Common myeloid progenitor, CD34-positive (primary cell): ENCODE data around the gene ZKSCAN3.
"Not testable (repeated sequence)": the region's sequence is repeated elsewhere in the genome, so short reads cannot be mapped to it uniquely, and the experiment has no call there.

Experiments
- CTCF ChIA-PET: fragments of 350-600 bp; sonication (Branson Sonifier 250); formaldehyde crosslinking; loops from one replicate; lab custom pipeline; 2021; ENCODE audit warnings: antibody characterized with exemption; lab: Charles Lee
- POLR2A ChIA-PET: fragments of 350-600 bp; sonication (Branson Sonifier 250); formaldehyde crosslinking; loops from one replicate; lab custom pipeline; 2021; ENCODE audit warnings: antibody characterized with exemption; lab: Charles Lee
- DNase-seq, 3 donors: peaks; one replicate each; pipeline versions ENCODE4 v3.0.0 to v3.0.0-alpha.2; 2013
- H3K27ac ChIP-seq, 2 experiments: 1 replicate in 1 of 2; 2 replicates in 1 of 2; pipeline ENCODE4 v1.7.0; 2013; ENCODE audit warnings: inconsistent platforms in 2 of 2, low read length in 2 of 2, mild to moderate bottlenecking in 2 of 2, low read depth in 1 of 2, moderate library complexity in 1 of 2; ENCODE audit not compliant: severe bottlenecking in 2 of 2, insufficient read depth in 1 of 2, poor library complexity in 1 of 2
- H3K27me3 ChIP-seq, 5 experiments: replicated peaks in 2 of 5; 1 replicate in 3 of 5; 2 replicates in 2 of 5; pipeline versions ENCODE4 v1.6.1 to v1.7.0; 2013; ENCODE audit warnings: low read length in 4 of 5, mild to moderate bottlenecking in 2 of 5, moderate library complexity in 2 of 5, inconsistent platforms in 1 of 5; ENCODE audit not compliant: insufficient read depth in 5 of 5, control insufficient read depth in 4 of 5
- H3K36me3 ChIP-seq, 4 experiments: 1 replicate in 2 of 4; 2 replicates in 2 of 4; pipeline versions ENCODE4 v1.6.1 to v1.7.0; 2013; ENCODE audit warnings: low read length in 3 of 4, control low read depth in 1 of 4, mild to moderate bottlenecking in 1 of 4; ENCODE audit not compliant: control insufficient read depth in 4 of 4, insufficient read depth in 4 of 4
- H3K4me1 ChIP-seq, 4 experiments: 1 replicate in 3 of 4; 2 replicates in 1 of 4; pipeline versions ENCODE4 v1.6.1 to v1.7.1; 2013; ENCODE audit warnings: low read length in 3 of 4, mild to moderate bottlenecking in 3 of 4, control low read depth in 1 of 4, inconsistent platforms in 1 of 4, moderate library complexity in 1 of 4; ENCODE audit not compliant: control insufficient read depth in 4 of 4, insufficient read depth in 4 of 4; ENCODE audit errors: control extremely low read depth in 1 of 4
- H3K4me3 ChIP-seq, 7 experiments: 1 replicate in 4 of 7; 2 replicates in 3 of 7; pipeline versions ENCODE4 v1.5.1 to v1.7.0; 2013; ENCODE audit warnings: mild to moderate bottlenecking in 7 of 7, low read length in 6 of 7, moderate library complexity in 6 of 7, inconsistent platforms in 2 of 7, low read depth in 2 of 7, control low read depth in 1 of 7; ENCODE audit not compliant: insufficient read depth in 4 of 7, control insufficient read depth in 1 of 7; ENCODE audit errors: extremely low read depth in 1 of 7
- H3K9me3 ChIP-seq, 5 experiments: 1 replicate in 4 of 5; 2 replicates in 1 of 5; pipeline versions ENCODE4 v1.6.1 to v1.7.1; 2013; ENCODE audit warnings: low read length in 4 of 5, mild to moderate bottlenecking in 2 of 5, inconsistent platforms in 1 of 5, low read depth in 1 of 5, moderate library complexity in 1 of 5; ENCODE audit not compliant: control insufficient read depth in 4 of 5, insufficient read depth in 2 of 5; ENCODE audit errors: control extremely low read depth in 1 of 5
- WGBS: methylation state at CpG from one replicate; pipeline ENCODE4 v1.1.5; 2013; ENCODE audit not compliant: insufficient coverage; 5-methylcytosine and 5-hydroxymethylcytosine counted together

Gene ZKSCAN3

DNA sequence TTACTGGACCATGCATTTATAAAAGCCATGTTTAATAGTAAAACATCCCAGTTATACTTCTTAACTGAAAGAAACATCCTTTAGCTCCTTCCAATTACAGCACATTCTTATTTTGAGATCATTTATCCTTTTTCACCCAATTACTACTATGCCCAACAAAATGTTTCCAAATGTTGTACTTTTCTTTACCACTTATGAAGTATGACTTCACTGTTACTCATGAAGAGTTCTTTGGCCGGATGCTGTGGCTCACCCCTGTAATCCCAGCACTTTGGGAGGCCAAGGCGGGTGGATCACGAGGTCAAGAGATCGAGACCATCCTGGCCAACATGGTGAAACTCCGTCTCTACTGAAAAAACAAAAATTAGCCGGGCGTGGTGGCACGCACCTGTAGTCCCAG, 31.9 kb upstream of the ZKSCAN3 start:
- H3K4me1 ChIP-seq, H3K36me3 ChIP-seq, POLR2A ChIA-PET, H3K4me3 ChIP-seq, H3K27ac ChIP-seq, CTCF ChIA-PET, DNase-seq, H3K27me3 ChIP-seq: not testable (repeated sequence)
- WGBS = 100% methylated on average over 1 of the region's 8 CpGs
- peaks cover 0 to 14% (median 3%) of the 10 kb centered on the region in 5 experiments for H3K9me3 ChIP-seq

DNA sequence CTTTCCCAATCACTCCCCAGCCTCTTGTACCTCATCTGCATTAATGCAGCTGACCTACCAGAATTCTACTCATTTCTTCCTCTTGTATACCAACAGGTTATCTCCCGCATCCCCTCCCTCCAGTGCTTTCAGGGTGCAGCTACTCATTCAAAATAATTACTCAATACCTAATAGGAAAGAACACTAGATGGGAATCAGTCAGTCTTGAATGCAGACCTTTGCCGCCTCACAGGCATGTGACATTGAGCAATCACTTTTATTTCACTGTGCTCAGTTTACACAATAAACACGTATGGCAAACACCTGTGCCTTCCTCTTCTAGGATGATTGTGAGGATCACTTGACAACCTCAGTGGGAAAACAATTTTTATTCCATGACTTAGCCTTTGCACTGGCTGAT, 27.1 kb upstream of the ZKSCAN3 start:
- H3K36me3 ChIP-seq = peaks cover 20 to 48% (median 23%) of the 10 kb centered on the region in 4 experiments
- no peaks in the 10 kb centered on the region for H3K4me1 ChIP-seq
- no peak overlapping the region for H3K27ac ChIP-seq
- 100% methylated on average over 3 of the region's 3 CpGs for WGBS
- no peaks in the 10 kb centered on the region for H3K27me3 ChIP-seq
- H3K9me3 ChIP-seq = peaks cover 7 to 54% (median 31%) of the 10 kb centered on the region in 5 experiments
- POLR2A ChIA-PET = no interaction called here
- DNase-seq = no peak
- CTCF ChIA-PET = interaction anchor here (1.1 kb wide), 1 partner anchor 10 kb away, joined by 3 read pairs; no protein-coding TSS in a partner anchor
- no peak overlapping the region for H3K4me3 ChIP-seq

DNA sequence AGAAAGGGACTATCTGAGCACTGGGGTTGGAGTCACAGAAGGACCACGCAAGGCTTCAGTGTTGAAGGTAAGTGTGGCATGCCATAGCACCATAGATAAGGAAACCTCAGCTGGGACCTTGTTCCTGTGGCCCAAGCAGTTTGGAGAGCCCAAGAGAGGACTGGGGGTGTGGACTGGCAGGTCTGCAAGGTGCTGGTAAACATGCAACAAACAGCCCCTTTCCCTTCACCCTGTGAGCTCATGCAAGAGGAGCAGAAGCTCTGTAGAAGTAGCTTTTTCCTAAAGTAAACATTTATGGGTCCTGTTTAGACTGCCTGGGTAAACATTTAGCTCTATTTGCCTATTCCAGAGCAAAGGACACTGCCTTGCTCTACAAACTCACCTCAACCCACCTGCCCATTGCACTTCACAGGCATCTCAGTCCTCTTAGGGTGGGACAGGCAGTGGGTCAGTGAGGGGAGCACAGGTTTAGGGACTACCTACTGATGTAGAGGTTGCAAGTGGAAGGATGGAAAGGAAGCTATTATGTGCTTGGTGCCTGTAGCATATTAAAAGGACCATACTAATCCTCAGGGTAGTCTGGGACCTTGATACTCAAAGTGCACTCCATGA, 25.8 kb upstream of the ZKSCAN3 start:
- Histone ChIP-seq H3K4me3 (no peak overlapping the region), H3K27ac (no peak overlapping the region), H3K9me3 (peaks cover 7 to 57% (median 33%) of the 10 kb centered on the region in 5 experiments), H3K4me1 (no peaks in the 10 kb centered on the region), H3K27me3 (no peaks in the 10 kb centered on the region), H3K36me3 (peaks cover 20 to 51% (median 24%) of the 10 kb centered on the region in 4 experiments)
- POLR2A ChIA-PET = interaction anchor here (1.2 kb wide), 1 partner anchor 11 kb away, joined by 3 read pairs; no protein-coding TSS in a partner anchor
- CTCF ChIA-PET = interaction anchor here (0.9 to 1.2 kb wide), 2 partner anchors 23 to 31 kb away, joined by 3 read pairs; no protein-coding TSS in a partner anchor
- 100% methylated on average over 1 of the region's 1 CpG for WGBS
- no peak for DNase-seq

DNA sequence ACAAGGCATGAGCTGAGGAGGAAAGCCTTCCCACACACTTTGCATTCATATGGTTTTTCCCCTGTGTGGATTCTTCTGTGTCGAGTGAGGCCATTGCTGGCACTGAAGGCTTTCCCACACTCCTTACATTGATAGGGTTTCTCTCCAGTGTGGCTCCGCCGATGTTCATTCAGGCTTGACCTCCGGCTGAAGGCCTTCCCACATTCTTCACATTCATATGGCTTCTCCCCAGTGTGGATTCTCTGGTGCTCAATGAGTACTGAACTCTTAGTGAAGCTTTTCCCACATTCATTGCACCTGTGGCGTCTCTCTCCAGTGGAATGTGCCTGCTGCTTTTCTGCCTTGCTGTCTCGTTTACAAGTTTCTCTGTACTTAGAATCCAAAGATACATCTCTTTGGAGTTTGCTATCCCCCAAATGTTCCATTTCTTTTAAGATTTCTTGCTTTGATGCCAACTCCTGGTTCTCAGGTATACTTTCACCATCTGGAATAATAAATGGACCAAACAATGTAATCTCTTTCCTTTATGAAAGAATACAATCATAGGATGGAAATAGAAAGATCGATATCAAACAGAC, 23.3 kb upstream of the ZKSCAN3 start:
- Histone ChIP-seq H3K36me3 (peaks cover 20 to 59% (median 27%) of the 10 kb centered on the region in 4 experiments), H3K9me3 (peaks cover 7 to 65% (median 32%) of the 10 kb centered on the region in 5 experiments), H3K4me1 (no peaks in the 10 kb centered on the region), H3K4me3 (peak overlapping the region in 2 of 7 experiments; percentile 1 to 52), H3K27me3 (no peaks in the 10 kb centered on the region), H3K27ac (no peak overlapping the region)
- DNase-seq = no peak
- ChIA-PET POLR2A (no interaction called here), CTCF (interaction anchor here (2.0 kb wide), 1 partner anchor 9 kb away, joined by 6 read pairs; the partner anchor contains the start of gene ZSCAN31)
- 98% methylated on average over 7 of the region's 7 CpGs for WGBS

DNA sequence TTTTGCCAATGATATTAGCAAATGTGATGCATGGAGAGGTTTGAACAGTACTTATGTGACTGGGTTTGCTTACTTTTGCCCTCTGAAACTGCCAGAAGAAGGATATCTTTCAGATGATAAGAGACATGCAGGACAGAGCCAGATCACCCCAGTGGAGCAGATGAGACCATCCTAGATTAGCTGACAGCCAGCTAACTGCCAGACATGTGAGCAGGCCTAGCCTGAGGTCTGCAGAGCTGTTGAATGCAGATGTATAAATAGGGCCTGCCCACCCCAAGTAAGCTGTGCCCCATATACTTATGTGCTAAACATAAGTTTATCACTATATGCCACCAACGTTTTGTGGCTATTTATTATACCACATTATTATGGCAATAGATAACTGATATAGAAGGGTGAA, 19.7 kb upstream of the ZKSCAN3 start:
- ChIA-PET POLR2A (no interaction called here), CTCF (interaction anchor here (1.0 kb wide), 1 partner anchor 25 kb away, joined by 3 read pairs; no protein-coding TSS in a partner anchor)
- Histone ChIP-seq H3K4me3 (no peak overlapping the region), H3K4me1 (peaks cover 2 to 16% (median 10%) of the 10 kb centered on the region in 4 experiments), H3K27me3 (no peaks in the 10 kb centered on the region), H3K27ac (no peak overlapping the region), H3K9me3 (peaks cover 7 to 49% (median 27%) of the 10 kb centered on the region in 5 experiments), H3K36me3 (peaks cover 17 to 37% (median 24%) of the 10 kb centered on the region in 4 experiments)
- no CpG with 5 or more reads among the region's 1 CpG for WGBS
- no peak for DNase-seq

DNA sequence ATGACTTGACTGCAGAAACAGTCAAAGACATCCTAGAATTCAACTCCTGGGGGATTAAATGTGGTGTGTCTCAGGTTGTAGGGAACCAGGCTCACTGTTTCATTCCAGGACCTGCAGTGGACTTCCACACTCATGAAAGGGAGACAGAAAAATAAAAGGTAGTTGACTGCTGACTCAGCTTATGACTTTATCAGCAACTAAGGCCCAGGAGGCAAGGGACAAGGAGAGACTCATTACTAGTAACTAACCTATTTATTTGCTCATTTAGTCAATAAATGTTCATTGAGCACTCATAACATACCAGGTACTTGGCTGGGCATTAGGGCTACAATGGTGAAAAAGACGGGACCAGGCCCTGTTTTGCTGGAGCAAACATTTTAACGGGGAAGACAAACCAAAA, 16.7 kb upstream of the ZKSCAN3 start:
- peak overlapping the region in 1 of 7 experiments; percentile 25 for H3K4me3 ChIP-seq
- H3K36me3 ChIP-seq = peaks cover 0 to 10% (median 5%) of the 10 kb centered on the region in 4 experiments
- peaks cover 0 to 22% (median 7%) of the 10 kb centered on the region in 5 experiments for H3K9me3 ChIP-seq
- no peak for DNase-seq
- peaks cover 9 to 43% (median 27%) of the 10 kb centered on the region in 4 experiments for H3K4me1 ChIP-seq
- ChIA-PET POLR2A (no interaction called here), CTCF (no interaction called here)
- no peaks in the 10 kb centered on the region for H3K27me3 ChIP-seq
- H3K27ac ChIP-seq = peak overlapping the region in 1 of 2 experiments; percentile 99
- no CpG with 5 or more reads among the region's 2 CpGs for WGBS

DNA sequence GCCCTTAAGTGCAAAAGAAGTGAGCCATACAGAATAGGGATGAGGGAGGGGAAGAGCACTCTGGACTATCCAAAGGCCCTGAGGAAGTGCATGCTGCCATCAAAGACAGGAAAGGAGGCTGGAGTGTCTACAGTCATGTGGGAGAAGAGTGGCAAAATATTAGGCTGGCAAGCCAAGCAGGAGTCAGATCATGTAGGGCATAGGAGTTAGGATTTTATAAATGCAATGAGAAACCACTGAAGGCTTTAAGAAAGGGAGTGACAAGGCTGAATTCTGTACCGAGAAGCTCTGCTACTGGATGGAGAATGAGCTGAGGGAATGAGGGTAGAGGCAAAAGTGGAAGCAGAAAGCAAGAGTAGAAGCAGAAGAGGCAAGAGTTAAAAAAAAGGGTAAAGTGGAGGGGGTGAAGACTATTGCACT, 16.1 kb upstream of the ZKSCAN3 start:
- Histone ChIP-seq H3K27me3 (no peaks in the 10 kb centered on the region), H3K36me3 (peaks cover 0 to 10% (median 5%) of the 10 kb centered on the region in 4 experiments), H3K9me3 (peaks cover 0 to 22% (median 4%) of the 10 kb centered on the region in 5 experiments), H3K4me3 (peak overlapping the region in 1 of 7 experiments; percentile 27), H3K27ac (peak overlapping the region in 1 of 2 experiments; percentile 99), H3K4me1 (peaks cover 9 to 46% (median 28%) of the 10 kb centered on the region in 4 experiments)
- ChIA-PET CTCF (interaction anchor here (5.9 kb wide), 1 partner anchor 21 kb away, joined by 42 read pairs; no protein-coding TSS in a partner anchor), POLR2A (no interaction called here)
- DNase-seq = no peak
- WGBS = 70% methylated on average over 1 of the region's 1 CpG
